NB4 (cell line): ENCODE results near the gene SMC5.

Experiments
- DNase-seq: peaks from one replicate; pipeline ENCODE4 v3.0.0; 2010; ENCODE audit warnings: low read depth
- H3K4me3 ChIP-seq: one replicate; pipeline ENCODE4 v1.5.1; 2011; ENCODE audit warnings: mild to moderate bottlenecking, low read depth, low read length, moderate library complexity
- MYC ChIP-seq: IDR thresholded peaks from 2 replicates; pipeline ENCODE4 v1.6.1; 2011; ENCODE audit warnings: low read depth, low read length
- POLR2A ChIP-seq: IDR thresholded peaks from 2 replicates; pipeline ENCODE4 v1.6.1; 2011; ENCODE audit warnings: mild to moderate bottlenecking; ENCODE audit not compliant: insufficient read length; ENCODE audit errors: extremely low read depth
- TF ChIP-seq, protein P1 (sequence below): IDR thresholded peaks from one replicate; pipeline ENCODE4 v1.5.1; 2012; ENCODE audit warnings: low read depth, low read length
- TF ChIP-seq, protein P2 (sequence below): IDR thresholded peaks from 2 replicates; pipeline ENCODE4 v1.6.1; 2011; ENCODE audit warnings: low read depth, low read length

SMC5 gene

DNA sequence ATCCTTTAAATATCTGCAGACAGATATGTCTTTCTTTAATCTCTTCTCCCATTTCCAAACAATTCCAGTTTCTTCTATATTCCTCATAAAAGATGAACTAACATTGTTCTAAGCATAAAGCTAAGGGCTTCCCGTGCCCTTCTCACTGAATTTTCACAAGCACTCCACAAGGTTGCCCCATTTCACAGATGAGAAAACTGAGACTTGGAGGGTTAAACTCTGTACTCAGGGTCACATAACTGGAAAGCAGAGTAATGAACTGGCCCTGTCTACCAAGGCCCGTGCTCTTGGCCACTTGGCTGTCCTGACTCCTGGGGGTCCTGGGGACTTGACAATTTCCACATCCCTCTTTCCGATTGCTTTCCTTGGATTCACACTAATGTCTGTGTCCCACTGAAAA, 130.4 kb downstream of the SMC5 start:
- DNase-seq = no peak
- TF ChIP-seq POLR2A = no peak
- no peak for TF ChIP-seq MYC
- TF ChIP-seq, protein P1, sequence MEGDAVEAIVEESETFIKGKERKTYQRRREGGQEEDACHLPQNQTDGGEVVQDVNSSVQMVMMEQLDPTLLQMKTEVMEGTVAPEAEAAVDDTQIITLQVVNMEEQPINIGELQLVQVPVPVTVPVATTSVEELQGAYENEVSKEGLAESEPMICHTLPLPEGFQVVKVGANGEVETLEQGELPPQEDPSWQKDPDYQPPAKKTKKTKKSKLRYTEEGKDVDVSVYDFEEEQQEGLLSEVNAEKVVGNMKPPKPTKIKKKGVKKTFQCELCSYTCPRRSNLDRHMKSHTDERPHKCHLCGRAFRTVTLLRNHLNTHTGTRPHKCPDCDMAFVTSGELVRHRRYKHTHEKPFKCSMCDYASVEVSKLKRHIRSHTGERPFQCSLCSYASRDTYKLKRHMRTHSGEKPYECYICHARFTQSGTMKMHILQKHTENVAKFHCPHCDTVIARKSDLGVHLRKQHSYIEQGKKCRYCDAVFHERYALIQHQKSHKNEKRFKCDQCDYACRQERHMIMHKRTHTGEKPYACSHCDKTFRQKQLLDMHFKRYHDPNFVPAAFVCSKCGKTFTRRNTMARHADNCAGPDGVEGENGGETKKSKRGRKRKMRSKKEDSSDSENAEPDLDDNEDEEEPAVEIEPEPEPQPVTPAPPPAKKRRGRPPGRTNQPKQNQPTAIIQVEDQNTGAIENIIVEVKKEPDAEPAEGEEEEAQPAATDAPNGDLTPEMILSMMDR = no peak
- TF ChIP-seq, protein P2, sequence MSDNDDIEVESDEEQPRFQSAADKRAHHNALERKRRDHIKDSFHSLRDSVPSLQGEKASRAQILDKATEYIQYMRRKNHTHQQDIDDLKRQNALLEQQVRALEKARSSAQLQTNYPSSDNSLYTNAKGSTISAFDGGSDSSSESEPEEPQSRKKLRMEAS = no peak
- H3K4me3 ChIP-seq = no peak overlapping the region

DNA sequence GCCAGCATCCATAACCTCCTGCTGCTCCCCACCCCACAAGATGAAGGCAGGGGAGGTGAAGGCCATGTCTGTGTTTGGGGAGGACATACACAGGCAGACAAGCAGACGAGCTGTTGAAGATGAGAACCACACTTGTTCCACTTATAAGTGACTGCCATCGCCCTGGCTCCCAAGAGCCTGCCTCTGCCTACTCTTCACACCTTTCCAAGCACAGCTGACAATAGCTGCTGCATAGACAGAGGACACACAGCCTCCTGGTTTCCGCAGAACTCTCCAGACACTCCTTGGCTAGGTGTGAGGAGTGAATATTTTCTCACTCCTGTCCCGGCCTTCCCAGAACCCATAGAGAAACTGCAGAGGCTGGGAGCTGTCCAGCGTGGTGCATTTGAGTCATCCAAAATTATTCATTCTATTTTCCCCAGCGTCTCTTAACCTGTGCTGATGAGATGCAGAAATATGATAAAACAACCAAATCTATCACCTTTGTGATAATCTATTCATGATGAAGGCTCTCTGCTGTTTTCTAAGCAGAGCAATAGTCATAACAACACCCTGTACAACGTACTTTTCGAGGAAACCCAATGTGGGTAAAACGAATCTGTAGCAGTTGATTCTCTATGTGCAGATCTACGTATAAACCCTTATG, 131.0 kb downstream of the SMC5 start:
- no peak overlapping the region for H3K4me3 ChIP-seq
- TF ChIP-seq POLR2A (no peak), MYC (no peak)
- TF ChIP-seq, protein P1 = no peak
- TF ChIP-seq, protein P2 = no peak
- DNase-seq = no peak

DNA sequence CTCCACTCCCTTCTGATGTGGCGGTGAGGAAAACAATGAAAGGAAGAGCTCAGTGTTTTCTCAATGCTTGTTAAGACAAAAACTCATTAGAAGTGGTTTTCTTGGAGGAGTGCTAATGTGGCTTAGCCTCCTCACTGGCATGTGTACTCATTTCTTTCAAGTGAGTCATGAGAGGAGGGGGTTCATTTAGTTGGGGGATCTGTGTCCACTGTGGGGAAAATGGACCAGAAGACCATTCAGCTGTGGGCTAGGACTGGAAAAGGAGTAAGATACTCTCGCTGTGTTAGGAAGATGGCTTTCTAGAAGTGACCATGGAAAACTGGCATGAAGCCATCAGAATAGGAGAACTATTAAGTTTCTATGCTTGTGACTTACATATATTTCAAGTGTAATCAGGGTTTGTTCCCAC, 132.2 kb downstream of the SMC5 start:
- DNase-seq = no peak
- no peak overlapping the region for H3K4me3 ChIP-seq
- TF ChIP-seq, protein P2 = no peak

DNA sequence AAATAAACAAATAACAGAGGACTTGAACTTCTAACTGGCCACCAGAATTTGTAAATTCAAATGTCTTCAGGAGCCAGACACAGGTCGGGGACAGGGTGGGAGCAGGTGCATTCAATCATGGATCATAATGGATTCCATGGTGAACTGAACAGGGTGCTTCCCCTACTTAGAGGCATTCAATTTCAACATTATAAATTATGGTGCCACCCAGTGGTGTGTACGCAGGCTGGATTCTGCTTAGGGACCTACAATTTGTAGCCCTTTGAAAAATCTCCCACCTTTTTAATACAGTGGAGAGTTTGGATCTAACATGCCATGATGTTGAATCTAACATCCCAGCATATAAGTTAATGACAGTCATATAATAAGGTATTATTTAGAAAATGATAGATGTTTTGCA, 133.4 kb downstream of the SMC5 start:
- H3K4me3 ChIP-seq = no peak overlapping the region
- peak; percentile 14 for DNase-seq
- TF ChIP-seq, protein P2 = no peak

DNA sequence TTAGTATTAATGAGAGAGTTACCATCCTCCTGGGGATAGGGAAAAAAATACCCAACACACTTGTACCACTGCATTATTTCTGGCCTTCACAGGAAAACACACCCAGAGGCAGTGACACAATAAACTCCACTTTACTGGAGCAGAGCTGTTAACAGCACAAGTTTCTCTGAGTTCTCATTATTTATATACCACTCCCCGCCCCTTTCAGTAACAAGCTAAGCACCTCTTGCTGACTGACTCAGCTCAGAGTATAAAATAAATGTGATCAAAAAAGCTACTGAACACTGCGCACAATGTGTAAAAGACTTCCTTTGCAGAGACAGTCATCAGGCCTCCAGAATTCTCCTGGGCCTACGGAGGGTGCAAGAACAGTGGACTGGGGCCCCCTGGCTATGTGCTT, 134.1 kb downstream of the SMC5 start:
- TF ChIP-seq MYC (no peak), POLR2A (no peak)
- TF ChIP-seq, protein P1 = no peak
- TF ChIP-seq, protein P2 = no peak
- no peak for DNase-seq
- no peak overlapping the region for H3K4me3 ChIP-seq

DNA sequence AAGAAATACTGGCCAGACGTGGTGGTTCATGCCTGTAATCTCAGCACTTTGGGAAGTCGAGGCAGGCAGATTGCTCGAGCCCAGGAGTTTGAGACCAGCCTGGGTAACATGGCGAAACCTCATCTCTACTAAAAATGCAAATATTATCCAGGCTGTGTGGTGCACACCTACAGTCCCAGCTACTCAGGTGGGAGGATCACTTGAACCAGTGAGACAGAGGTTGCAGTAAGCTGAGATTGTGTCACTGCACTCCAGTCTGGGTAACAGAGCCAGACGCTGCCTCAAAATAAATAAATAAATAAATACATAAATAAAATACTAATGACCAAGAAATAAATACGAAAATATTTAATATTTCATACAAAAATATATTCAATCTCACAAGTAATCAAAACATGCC, 136.9 kb downstream of the SMC5 start:
- no peak overlapping the region for H3K4me3 ChIP-seq
- TF ChIP-seq, protein P1 = no peak
- no peak for TF ChIP-seq POLR2A
- no peak for DNase-seq

DNA sequence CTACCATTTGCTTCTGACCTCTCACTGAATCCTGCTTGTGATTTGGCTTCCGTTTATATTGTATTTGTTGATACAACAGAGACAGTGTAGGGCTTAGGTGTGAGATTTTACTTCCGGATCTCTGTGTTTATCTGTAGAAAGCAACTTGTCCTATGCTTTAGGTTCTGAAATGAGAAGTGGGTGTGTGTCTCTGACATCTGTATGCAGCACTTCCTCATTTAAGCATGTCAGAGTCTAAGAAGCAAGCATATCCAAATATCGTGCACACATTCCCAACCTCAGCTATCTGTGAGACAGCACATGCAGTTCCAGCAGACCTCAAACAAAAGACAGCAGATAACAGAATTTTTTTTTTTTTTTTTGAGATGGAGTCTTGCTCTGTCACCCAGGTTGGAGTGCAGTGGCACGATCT, 139.4 kb downstream of the SMC5 start:
- TF ChIP-seq MYC = no peak
- TF ChIP-seq, protein P2 = peak; percentile 54; the same call in 1 of the 2 replicates
- peak; percentile 74 for DNase-seq
- H3K4me3 ChIP-seq = no peak overlapping the region
